Mesenchymal stem cell (in vitro differentiated cells and primary cell): Measurements from ENCODE around the gene MYL6.

Experiments
- DNase-seq: peaks from one replicate; pipeline ENCODE4 v3.0.0-alpha.2; 2013
- H2AFZ ChIP-seq: one replicate; pipeline ENCODE4 v1.6.1; 2013; ENCODE audit warnings: low read depth, mild to moderate bottlenecking, control low read depth, inconsistent platforms, low read length, moderate library complexity
- H2AK5ac ChIP-seq: 2 replicates; pipeline ENCODE4 v1.6.1; 2013; ENCODE audit warnings: low read length, moderate library complexity, mild to moderate bottlenecking, inconsistent platforms; ENCODE audit not compliant: severe bottlenecking
- H2BK120ac ChIP-seq: one replicate; pipeline ENCODE4 v1.6.1; 2013; ENCODE audit warnings: low read depth, mild to moderate bottlenecking, inconsistent platforms, low read length, moderate library complexity
- H2BK12ac ChIP-seq, 2 experiments: one replicate each; pipeline ENCODE4 v1.6.1; 2013; ENCODE audit warnings: inconsistent platforms in 2 of 2, low read length in 2 of 2, mild to moderate bottlenecking in 2 of 2, moderate library complexity in 2 of 2, control low read depth in 1 of 2
- H2BK15ac ChIP-seq: one replicate; pipeline ENCODE4 v1.6.1; 2013; ENCODE audit warnings: mild to moderate bottlenecking, low read depth, inconsistent platforms; ENCODE audit not compliant: poor library complexity, severe bottlenecking
- H2BK5ac ChIP-seq: 2 replicates; pipeline ENCODE4 v1.6.1; 2013; ENCODE audit warnings: low read depth, mild to moderate bottlenecking, low read length, control low read depth, inconsistent platforms; ENCODE audit not compliant: poor library complexity, severe bottlenecking
- H3K14ac ChIP-seq, 2 experiments: one replicate each; pipeline ENCODE4 v1.6.1; 2013; ENCODE audit warnings: inconsistent platforms in 2 of 2, low read length in 2 of 2, control low read depth in 1 of 2, mild to moderate bottlenecking in 1 of 2, moderate library complexity in 1 of 2
- H3K18ac ChIP-seq, 2 experiments: one replicate each; pipeline ENCODE4 v1.6.1; 2013; ENCODE audit warnings: inconsistent platforms in 2 of 2, low read length in 2 of 2, control low read depth in 1 of 2, low read depth in 1 of 2, mild to moderate bottlenecking in 1 of 2
- H3K23ac ChIP-seq, 2 experiments: one replicate each; pipeline ENCODE4 v1.6.1; 2013; ENCODE audit warnings: inconsistent platforms in 2 of 2, low read length in 2 of 2, mild to moderate bottlenecking in 2 of 2, moderate library complexity in 2 of 2, control low read depth in 1 of 2
- H3K27ac ChIP-seq: 2 replicates; pipeline ENCODE4 v1.5.1; 2013; ENCODE audit warnings: mild to moderate bottlenecking, moderate library complexity, low read length, control low read depth, inconsistent platforms; ENCODE audit not compliant: poor library complexity, severe bottlenecking
- H3K27me3 ChIP-seq, 2 experiments: 2 replicates each; pipeline versions ENCODE4 v1.6.1 to v1.7.0; 2013; ENCODE audit warnings: low read length in 2 of 2, mild to moderate bottlenecking in 2 of 2, moderate library complexity in 2 of 2, control low read depth in 1 of 2, inconsistent platforms in 1 of 2; ENCODE audit not compliant: control insufficient read depth in 1 of 2, insufficient read depth in 1 of 2
- H3K36me3 ChIP-seq, 2 experiments: 2 replicates each; pipeline versions ENCODE4 v1.6.1 to v1.7.0; 2013; ENCODE audit warnings: low read length in 2 of 2, control low read depth in 1 of 2, inconsistent platforms in 1 of 2, low read depth in 1 of 2, mild to moderate bottlenecking in 1 of 2; ENCODE audit not compliant: insufficient read depth in 2 of 2, control insufficient read depth in 1 of 2
- H3K4ac ChIP-seq, 2 experiments: one replicate each; pipeline ENCODE4 v1.6.1; 2013; ENCODE audit warnings: inconsistent platforms in 2 of 2, low read length in 2 of 2, mild to moderate bottlenecking in 2 of 2, moderate library complexity in 2 of 2, control low read depth in 1 of 2, low read depth in 1 of 2
- H3K4me1 ChIP-seq: 2 replicates; pipeline ENCODE4 v1.6.1; 2013; ENCODE audit warnings: low read depth, low read length, control low read depth; ENCODE audit not compliant: control insufficient read depth, insufficient read depth
- H3K4me2 ChIP-seq: 2 replicates; pipeline ENCODE4 v1.6.1; 2013; ENCODE audit warnings: low read length, mild to moderate bottlenecking, inconsistent platforms; ENCODE audit not compliant: poor library complexity, severe bottlenecking
- H3K4me3 ChIP-seq, 2 experiments: 2 replicates each; pipeline versions ENCODE4 v1.5.1 to v1.7.0; 2013; ENCODE audit warnings: low read length in 2 of 2, mild to moderate bottlenecking in 2 of 2, control low read depth in 1 of 2, low read depth in 1 of 2; ENCODE audit not compliant: insufficient read depth in 1 of 2
- H3K79me1 ChIP-seq: replicated peaks from 2 replicates; pipeline ENCODE4 v1.6.1; 2013; ENCODE audit warnings: mild to moderate bottlenecking, control low read depth, low read length, inconsistent platforms; ENCODE audit not compliant: poor library complexity, severe bottlenecking
- H3K9ac ChIP-seq: 2 replicates; pipeline ENCODE4 v1.7.0; 2013; ENCODE audit warnings: mild to moderate bottlenecking, low read length, moderate library complexity
- H3K9me3 ChIP-seq: 2 replicates; pipeline ENCODE4 v1.7.0; 2013; ENCODE audit warnings: mild to moderate bottlenecking, low read length; ENCODE audit not compliant: control insufficient read depth
- H4K8ac ChIP-seq: one replicate; pipeline ENCODE4 v1.6.1; 2013; ENCODE audit warnings: inconsistent platforms, mild to moderate bottlenecking, low read length, moderate library complexity
- H4K91ac ChIP-seq: one replicate; pipeline ENCODE4 v1.6.1; 2013; ENCODE audit warnings: mild to moderate bottlenecking, low read length, inconsistent platforms
- WGBS: methylation state at CpG from one replicate; pipeline ENCODE4 v1.1.7; 2013; ENCODE audit warnings: mixed read lengths; 5-methylcytosine and 5-hydroxymethylcytosine counted together

Gene MYL6

DNA sequence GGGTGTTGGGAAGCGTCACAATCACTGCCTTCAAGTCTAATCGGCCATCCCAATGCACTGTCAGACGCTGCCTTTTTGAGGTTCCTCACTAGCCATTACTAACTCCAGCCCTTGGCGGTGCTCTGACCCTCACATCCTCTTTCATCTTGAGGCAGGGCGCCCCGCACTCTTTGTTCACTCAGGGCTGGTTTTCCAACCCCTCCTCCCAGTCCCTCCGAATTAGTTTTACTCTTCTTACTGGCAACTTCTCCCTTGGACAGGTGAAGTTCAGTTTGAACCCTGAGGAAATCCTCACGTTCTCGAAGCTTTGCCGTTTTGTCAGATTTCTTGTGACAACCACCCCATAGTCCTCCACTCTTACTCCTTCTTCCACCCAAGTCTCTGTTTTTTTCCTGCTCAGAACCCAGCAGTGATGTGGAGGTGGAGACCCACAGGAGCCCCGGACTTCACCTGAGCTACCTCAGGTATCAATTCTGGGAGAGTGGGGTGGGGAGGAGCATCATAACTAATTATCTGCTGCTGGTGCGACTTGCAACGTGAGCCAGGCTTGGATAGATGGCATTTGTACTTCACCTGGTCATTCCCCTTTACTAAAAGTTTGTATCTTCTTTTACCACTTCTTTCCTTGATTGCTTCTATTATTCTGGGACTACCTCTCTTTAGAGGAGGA is 39.3 kb upstream of the MYL6 start:
- Histone ChIP-seq H3K79me1 (peaks cover 34% of the 10 kb centered on the region), H2AFZ (peak overlapping the region; percentile 76), H4K91ac (peak overlapping the region; percentile 64), H3K4me2 (peak overlapping the region; percentile 74), H2BK120ac (no peak overlapping the region), H3K23ac (peak overlapping the region in 1 of 2 experiments; percentile 10), H3K27me3 (no peaks in the 10 kb centered on the region), H3K9ac (peak overlapping the region; percentile 99), H2BK12ac (peak overlapping the region; percentile 75 to 84), H2BK5ac (peak overlapping the region; percentile 24), H3K9me3 (no peaks in the 10 kb centered on the region), H3K4me1 (peaks cover 12% of the 10 kb centered on the region), H3K18ac (peak overlapping the region; percentile 79 to 92), H3K4me3 (peak overlapping the region; percentile 77 to 86), H2AK5ac (peak overlapping the region; percentile 57), H3K4ac (peak overlapping the region; percentile 51 to 75), H2BK15ac (peak overlapping the region; percentile 73), H3K14ac (peak overlapping the region in 1 of 2 experiments; percentile 44), H3K27ac (peak overlapping the region; percentile 63), H4K8ac (peak overlapping the region; percentile 50), H3K36me3 (peaks cover 24 to 45% of the 10 kb centered on the region in 2 experiments)
- WGBS = 21% methylated on average over 13 of the region's 13 CpGs
- DNase-seq = no peak

DNA sequence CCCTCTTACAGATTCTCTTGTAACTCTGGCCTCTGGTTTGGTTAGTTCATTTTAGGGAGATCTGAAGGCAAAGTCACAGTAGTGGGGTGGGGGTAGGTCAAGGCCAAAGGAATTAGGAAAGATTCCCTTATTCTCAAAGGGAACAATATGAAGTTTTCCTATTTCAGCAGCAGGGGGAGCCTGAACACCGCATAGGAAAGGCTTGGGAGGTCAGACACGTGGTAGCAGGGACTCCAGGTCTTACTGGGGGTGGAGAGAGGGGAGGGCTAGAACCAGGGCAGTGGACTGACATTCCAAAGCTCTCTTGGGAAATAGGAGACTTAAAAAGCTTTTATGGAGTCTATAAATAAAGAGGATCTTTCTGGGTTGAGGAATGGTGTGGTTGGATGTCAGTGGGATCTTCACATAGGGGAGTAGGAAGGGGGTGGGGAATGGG is 38.8 kb upstream of the MYL6 start:
- Histone ChIP-seq H2BK120ac (no peak overlapping the region), H2BK15ac (no peak overlapping the region), H2AK5ac (no peak overlapping the region), H3K27ac (peak overlapping the region; percentile 63), H3K14ac (no peak overlapping the region), H3K79me1 (peaks cover 34% of the 10 kb centered on the region), H3K18ac (no peak overlapping the region), H3K4me2 (peak overlapping the region; percentile 37), H4K91ac (no peak overlapping the region), H3K9ac (peak overlapping the region; percentile 99), H3K4me3 (peak overlapping the region in 1 of 2 experiments; percentile 86), H2AFZ (no peak overlapping the region), H4K8ac (no peak overlapping the region), H3K27me3 (no peaks in the 10 kb centered on the region), H3K23ac (no peak overlapping the region), H2BK5ac (no peak overlapping the region), H3K9me3 (no peaks in the 10 kb centered on the region), H3K36me3 (peaks cover 24 to 45% of the 10 kb centered on the region in 2 experiments), H3K4me1 (peaks cover 12% of the 10 kb centered on the region), H2BK12ac (no peak overlapping the region), H3K4ac (no peak overlapping the region)
- peak; percentile 97 for DNase-seq
- 0% methylated on average over 2 of the region's 2 CpGs for WGBS

DNA sequence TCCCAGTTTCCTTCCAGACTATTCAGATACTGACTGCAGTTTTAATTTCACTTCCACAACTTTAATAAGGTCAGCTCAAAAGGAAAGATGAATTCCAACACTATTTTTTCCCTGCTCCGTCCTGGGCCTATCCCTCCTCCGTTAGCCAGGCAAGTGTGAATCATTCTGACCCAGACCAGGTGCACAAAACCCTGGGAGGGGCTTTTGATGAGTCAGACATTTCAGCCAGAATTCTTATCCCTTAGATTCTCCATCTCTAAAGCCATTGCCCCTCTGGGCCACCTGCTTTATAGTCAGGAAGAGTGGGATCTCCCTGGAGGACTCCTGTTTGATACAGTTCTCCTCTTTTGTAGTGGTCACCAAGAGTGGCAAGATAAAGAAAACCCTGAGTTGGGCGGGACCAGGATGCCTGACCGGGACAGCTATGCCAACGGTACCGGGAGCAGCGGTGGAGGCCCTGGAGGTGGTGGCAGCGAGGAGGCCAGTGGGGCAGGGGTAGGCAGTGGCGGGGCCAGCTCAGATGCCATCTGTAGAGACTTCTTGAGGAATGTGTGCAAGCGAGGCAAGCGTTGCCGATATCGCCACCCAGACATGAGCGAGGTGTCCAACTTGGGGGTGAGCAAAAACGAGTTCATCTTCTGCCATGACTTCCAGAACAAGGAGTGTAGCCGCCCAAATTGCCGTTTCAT is 37.9 kb upstream of the MYL6 start:
- Histone ChIP-seq H3K4ac (no peak overlapping the region), H2BK12ac (peak overlapping the region in 1 of 2 experiments; percentile 56), H3K4me3 (no peak overlapping the region), H3K9ac (peak overlapping the region; percentile 99), H4K8ac (no peak overlapping the region), H3K27ac (peak overlapping the region; percentile 46), H2BK15ac (no peak overlapping the region), H2BK120ac (no peak overlapping the region), H3K27me3 (no peaks in the 10 kb centered on the region), H3K23ac (no peak overlapping the region), H3K79me1 (peaks cover 34% of the 10 kb centered on the region), H3K4me2 (no peak overlapping the region), H3K36me3 (peaks cover 24 to 45% of the 10 kb centered on the region in 2 experiments), H3K9me3 (no peaks in the 10 kb centered on the region), H2BK5ac (no peak overlapping the region), H3K14ac (no peak overlapping the region), H3K18ac (no peak overlapping the region), H3K4me1 (peaks cover 12% of the 10 kb centered on the region), H2AFZ (no peak overlapping the region), H2AK5ac (peak overlapping the region; percentile 82), H4K91ac (no peak overlapping the region)
- DNase-seq = no peak
- WGBS = 91% methylated on average over 17 of the region's 17 CpGs

DNA sequence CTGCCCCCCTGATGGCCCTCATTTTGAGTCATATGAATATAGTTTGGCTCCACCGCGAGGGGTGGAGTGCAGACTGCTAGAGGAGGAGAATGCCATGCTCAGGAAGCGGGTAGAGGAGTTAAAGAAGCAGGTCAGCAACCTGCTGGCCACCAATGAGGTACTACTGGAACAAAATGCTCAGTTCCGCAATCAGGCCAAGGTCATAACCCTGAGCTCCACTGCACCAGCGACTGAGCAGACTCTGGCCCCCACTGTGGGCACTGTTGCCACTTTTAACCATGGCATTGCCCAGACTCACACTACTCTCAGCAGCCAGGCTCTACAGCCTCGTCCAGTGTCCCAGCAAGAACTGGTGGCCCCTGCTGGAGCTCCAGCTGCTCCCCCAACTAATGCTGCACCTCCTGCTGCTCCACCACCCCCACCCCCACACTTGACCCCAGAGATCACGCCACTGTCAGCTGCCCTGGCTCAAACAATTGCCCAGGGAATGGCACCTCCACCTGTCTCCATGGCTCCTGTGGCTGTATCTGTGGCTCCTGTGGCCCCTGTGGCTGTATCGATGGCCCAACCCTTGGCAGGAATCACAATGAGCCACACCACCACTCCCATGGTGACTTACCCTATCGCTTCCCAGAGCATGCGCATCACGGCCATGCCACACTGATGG is 36.8 kb upstream of the MYL6 start:
- no peak overlapping the region for H3K18ac ChIP-seq
- no peak overlapping the region for H2BK120ac ChIP-seq
- peak overlapping the region; percentile 37 for H3K9ac ChIP-seq
- H3K14ac ChIP-seq = no peak overlapping the region
- no peak overlapping the region for H3K23ac ChIP-seq
- no peaks in the 10 kb centered on the region for H3K27me3 ChIP-seq
- no peak overlapping the region for H3K4ac ChIP-seq
- H3K27ac ChIP-seq = no peak overlapping the region
- H2AFZ ChIP-seq = no peak overlapping the region
- no peaks in the 10 kb centered on the region for H3K9me3 ChIP-seq
- no peak overlapping the region for H4K8ac ChIP-seq
- H2BK15ac ChIP-seq = no peak overlapping the region
- H4K91ac ChIP-seq = peak overlapping the region; percentile 81
- H2BK5ac ChIP-seq = no peak overlapping the region
- no peak overlapping the region for H2AK5ac ChIP-seq
- peaks cover 24 to 45% of the 10 kb centered on the region in 2 experiments for H3K36me3 ChIP-seq
- H2BK12ac ChIP-seq = no peak overlapping the region
- peaks cover 12% of the 10 kb centered on the region for H3K4me1 ChIP-seq
- no peak overlapping the region for H3K4me3 ChIP-seq
- no peak overlapping the region for H3K4me2 ChIP-seq
- DNase-seq = no peak
- peaks cover 34% of the 10 kb centered on the region for H3K79me1 ChIP-seq
- WGBS = 97% methylated on average over 11 of the region's 11 CpGs
